ENCODE results near the gene KICS2.

- TF ChIP-seq YY1 (IDR thresholded peaks at IDR 0.05; ENCODE audit: insufficient read depth, insufficient read length) (no peak), ZNF274 (IDR thresholded peaks at IDR 0.05; ENCODE audit: low read depth, low read length) (no peak), SUZ12 (IDR thresholded peaks at IDR 0.05; ENCODE audit: extremely low read depth, insufficient read depth, insufficient read length) (no peak)
Measured at GRCh38 chr12:64220046-64220445, 2.0 kb downstream of the KICS2 start.
